Fibroblast of skin of scalp (primary cell): ENCODE results near the gene ALDH4A1. TPM values are rescaled to one million over a fixed set of nuclear protein-coding genes. Genes with fewer than 3 reads are reported as not detected.

Experiments
- DNase-seq: peaks from one replicate; pipeline ENCODE4 v3.0.0-alpha.2; 2013
- polyA plus RNA-seq, 2 experiments: library from polyadenylated mRNA; unstranded; fragments of 120-200 nt; gene quantifications; one replicate each; pipeline ENCODE4 v1.2.1, GENCODE V29; 2013; ENCODE audit not compliant: insufficient read length in 2 of 2

Gene ALDH4A1
- polyA plus RNA-seq (2013, experiment 1 of 2; ENCODE audit: insufficient read length), result 13.5 TPM
- 14.7 TPM for polyA plus RNA-seq (2013, experiment 2 of 2; ENCODE audit: insufficient read length)

GRCh38 chr1:18902523-18903290, at the start of gene ALDH4A1:
Gene ALDH4A1, minus strand, starts transcription at chr1:18902555. Its CDS starts 32 bp downstream, at chr1:18902523.
- DNase-seq, result peak; percentile 99

GRCh38 chr1:18951818-18952391, 49.5 kb upstream of the ALDH4A1 start:
- no peak for DNase-seq

DNA sequence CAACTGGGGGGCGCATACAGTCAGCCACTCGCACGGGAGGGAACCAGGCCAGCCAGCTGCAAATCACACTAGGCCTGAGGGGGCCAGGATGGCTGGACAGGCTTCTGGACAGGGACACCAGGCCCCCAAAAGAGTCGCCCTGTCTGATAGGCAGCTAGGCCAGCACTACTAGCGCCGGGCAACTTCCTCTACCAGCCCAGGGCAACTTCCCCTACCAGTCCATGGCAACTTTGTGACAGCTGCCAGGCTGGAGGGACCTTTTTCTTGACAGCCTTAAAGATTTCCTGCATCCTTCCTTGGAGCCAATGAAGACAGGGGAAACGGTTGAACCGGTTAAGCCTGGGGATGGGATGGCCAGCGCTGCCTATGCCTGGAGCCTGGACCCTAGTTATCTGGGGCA, 49.1 kb upstream of the ALDH4A1 start:
- DNase-seq, result no peak

DNA sequence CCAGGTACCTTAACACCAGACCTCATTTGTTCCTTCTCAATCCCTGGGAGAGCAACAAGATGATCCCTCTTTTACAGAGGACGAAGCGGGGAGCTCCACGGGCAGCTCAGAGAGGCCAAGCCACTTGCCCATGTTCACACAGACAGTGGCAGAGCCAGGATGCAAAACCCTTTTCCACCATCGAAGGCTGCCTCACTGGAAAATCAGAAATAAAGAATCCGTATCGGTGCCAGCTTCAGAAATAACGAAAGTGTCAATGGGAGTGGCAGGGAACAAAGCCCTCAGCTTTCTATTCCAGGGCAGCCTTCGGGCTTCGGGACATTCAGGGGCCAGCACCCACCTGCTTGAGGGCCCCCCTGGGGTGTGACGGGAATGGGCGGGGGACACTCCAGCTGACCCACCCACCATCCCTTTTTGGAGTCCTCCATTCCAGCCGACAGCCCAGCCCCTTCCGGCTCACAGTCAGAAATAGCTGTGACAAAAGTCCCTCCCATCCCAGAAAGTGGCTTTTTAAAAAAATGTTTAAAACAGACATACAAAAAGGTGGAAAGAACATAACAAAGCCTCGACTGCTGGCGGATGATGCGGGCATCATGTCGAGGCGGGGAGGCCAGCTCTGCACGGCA, 48.2 kb upstream of the ALDH4A1 start:
- peak; percentile 65 for DNase-seq

GRCh38 chr1:18949686-18950400, 47.5 kb upstream of the ALDH4A1 start:
- peak; percentile 89 for DNase-seq

- peak; percentile 82 for DNase-seq
Measured at GRCh38 chr1:18948913-18949685, 46.7 kb upstream of the ALDH4A1 start.

DNA sequence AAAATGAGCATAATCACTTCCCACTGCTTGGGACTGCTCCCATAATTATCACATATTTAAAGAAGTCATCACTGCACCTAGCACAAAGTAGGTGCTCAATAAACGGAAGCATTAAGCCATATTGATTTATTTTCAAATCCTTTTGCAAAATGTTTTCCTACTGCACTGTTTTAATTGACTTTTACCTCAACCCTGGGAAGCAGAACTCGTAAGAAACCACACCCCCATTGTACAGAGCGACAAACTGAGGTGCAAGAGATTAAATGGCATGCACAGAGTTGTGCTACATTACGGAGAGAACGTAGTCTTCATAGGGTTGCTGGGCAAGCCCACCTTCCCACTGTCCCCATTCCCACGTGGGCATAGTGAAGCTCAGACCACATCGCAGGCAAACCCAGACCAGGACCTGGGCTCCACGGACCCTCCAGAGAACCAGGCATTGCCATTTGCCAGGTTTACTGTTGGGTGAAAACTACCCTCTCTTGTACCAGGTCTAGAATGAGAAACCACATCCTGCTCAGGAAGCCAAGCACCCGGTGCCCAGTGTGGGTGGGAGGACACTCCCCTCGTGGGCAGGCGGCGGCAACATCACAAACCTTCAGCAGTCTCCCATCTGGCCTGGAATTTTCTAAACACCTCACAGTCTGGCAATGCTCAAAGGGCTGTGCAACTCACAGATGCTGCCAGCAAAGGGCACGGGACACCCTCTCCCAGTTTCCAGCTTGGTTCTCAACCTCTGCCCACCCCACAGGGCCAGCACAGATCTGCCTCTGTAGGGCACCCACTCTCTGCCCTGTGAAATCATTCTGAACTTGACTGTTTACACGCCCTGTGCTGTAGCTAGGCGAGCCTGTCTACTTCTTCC, 45.9 kb upstream of the ALDH4A1 start:
- DNase-seq, result no peak

DNA sequence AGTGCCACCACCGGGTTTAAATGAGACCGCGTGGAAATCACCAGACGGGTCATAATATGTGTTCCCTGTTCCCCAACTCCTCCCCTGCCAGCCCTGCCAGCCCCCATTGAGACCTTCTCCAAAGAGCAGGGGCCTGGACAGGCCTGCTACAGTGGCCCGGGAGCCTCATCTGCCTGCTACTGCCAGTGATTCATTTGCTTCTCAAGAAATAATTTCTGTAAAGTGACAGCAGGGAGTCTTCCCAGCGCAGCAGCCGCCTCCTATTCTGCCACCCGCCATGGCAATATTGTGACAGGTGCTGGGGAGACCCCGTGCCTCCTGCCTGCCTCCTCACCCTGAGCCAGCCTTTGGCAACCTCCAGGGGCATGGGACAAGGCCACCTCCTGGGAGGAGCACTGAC, 45.2 kb upstream of the ALDH4A1 start:
- no peak for DNase-seq

- DNase-seq, result no peak
Measured at GRCh38 chr1:18946550-18947381, 44.4 kb upstream of the ALDH4A1 start.

DNA sequence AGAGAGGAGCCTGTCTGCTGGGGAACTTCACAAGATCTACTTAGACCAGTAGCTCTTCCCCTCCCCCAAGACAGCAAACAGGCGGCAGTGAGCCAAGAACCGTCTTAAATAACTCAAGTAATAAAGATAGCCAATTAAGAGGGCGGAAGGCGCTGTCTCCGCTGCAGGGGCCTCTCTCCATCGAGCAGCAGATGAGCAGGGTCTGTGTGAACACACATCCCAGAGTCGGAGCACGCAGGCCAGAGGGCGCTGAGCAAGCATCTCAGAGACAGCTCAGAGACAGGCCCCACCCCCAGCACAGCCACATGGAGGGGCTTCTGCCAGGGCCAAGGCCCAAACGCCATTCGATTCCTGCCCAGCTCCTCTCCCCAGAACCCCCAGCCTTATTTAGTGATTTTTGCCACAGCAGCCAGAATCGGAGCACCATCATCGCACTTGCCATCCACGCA, 43.1 kb upstream of the ALDH4A1 start:
- peak; percentile 78 for DNase-seq

GRCh38 chr1:18944810-18945209, 42.5 kb upstream of the ALDH4A1 start:
- no peak for DNase-seq

DNA sequence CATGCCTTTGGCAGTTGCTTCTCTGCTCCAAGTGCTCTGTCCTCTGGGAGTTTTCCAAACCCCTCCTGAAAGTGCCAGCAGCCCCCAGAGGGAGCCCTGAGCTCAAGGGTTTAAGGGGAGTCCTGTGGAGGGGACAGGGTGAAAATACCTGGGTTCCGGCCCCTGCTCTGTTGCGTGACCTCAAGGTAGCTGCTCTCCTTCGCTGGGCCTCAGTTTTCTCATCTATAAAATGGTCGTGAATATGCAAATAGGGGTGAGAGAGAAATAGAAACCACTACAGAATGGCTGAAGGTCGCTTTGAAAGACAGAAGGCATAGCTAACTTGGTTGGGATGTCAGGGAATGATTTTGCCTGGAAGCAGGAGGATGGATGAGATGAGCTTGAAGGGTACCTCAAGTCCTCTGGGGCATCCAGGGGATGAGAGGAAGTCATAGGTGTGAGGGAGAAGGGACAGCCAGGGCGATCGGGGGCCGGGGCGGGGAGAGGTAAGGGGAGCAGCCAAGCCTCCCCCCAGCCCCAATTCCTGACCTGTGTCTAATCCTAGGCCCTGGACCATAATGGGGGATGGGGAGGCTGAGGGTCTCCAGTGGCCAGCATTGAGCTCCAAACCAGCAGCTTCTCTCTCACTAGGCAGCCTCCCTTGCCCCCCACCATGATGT, 41.7 kb upstream of the ALDH4A1 start:
- DNase-seq, result no peak

- DNase-seq, result no peak
Measured at GRCh38 chr1:18943162-18943561, 40.8 kb upstream of the ALDH4A1 start.

GRCh38 chr1:18942340-18942739, 40.0 kb upstream of the ALDH4A1 start:
- DNase-seq, result no peak

DNA sequence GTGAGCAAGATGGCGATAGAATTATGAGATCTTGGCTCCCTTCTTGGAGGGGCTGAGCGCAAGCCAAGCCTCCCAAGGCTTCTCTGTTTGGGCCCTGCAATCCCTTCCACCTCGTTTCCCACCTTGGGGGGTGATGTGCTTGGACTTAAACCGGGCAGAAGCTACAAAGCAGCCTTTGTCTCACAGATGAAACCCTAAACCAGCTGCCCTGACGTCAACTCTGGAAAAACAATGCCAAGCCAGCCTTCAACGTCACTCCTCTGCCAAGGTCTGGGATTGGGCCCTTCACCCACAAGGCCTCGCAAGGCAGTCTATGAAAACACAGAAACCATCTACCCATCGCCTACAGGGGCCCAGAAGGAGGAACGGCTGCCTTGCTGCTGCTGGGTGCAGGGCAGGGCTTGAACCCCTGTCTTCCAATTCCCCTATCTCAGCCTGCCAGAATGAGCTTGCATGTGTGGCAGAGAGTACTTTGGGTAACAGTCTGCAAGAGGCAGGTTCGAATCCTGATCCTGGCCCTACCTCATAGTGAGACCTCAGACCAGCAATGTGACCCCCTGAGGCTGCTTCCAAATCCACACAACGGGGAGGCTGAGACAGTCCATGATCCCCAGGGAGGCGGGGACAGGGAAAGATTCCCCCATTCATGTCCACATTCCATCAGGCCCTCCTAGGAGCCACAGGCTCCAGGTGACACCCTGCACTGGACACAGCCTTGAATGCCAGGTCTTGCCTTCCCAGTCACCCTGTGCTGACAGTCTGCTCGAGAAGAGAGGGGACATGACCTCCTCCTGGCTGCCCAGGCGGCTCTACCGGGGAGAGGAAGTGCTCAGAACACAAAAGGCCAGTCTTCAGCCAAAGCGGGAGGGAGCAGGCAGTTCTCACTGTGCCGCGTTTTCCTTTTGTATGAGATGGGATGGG, 39.1 kb upstream of the ALDH4A1 start:
- peak; percentile 65 for DNase-seq

GRCh38 chr1:18940303-18941020, 38.1 kb upstream of the ALDH4A1 start:
- no peak for DNase-seq

DNA sequence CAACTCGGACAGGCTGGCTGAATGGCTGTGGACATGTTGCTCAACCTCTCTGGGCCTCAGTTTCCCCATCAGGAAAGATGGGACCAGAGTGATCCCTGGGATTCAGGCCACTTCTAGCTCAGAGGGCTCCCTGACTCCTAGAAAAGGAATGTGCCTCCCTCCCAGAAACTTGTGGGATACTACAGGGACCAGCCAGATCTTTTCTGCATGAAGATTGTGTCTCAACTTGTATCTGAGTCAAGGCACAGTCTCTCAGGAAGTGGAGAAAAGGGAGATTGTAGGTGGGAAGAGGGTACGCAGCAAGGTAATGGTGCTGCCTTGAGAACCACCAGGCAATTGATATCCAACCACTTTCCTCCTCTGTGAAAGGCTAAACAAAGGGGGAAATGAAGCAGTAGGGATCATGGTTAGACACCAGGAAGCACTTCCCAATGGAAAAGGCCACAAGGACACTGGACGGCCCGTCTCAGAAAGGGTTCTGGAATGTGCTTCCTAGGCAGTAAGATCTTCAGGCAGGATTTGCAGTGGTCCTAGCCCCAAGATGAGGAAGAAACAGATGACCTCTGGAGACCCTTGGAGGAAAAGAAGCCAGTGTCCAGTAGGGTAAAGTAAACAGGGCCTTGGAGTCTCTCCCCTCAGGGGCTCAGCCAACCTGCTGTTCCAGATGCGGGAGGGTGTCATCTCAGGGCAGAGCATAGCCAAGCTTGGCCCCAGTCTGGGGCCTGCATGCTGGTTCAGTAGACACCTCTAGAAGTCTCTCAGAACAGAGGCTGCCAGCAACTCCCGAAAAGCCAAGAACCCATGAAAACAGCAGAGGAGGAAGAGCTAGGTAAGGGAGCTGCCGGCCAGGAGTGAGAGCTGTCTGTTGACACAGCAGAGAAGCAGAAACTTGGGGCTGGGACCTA, 37.3 kb upstream of the ALDH4A1 start:
- peak; percentile 60 for DNase-seq
